Activated B cell treated with CpG ODN at 0.5 μM for 24 hours (primary cell): Measurements from ENCODE around the gene CFAP65. TPM values are rescaled to one million over a fixed set of nuclear protein-coding genes. Genes with fewer than 3 reads are reported as not detected.

Experiments used
- ATAC-seq: fragments of 200-7000 bp; cut with Tn5 transposase; one replicate; pipeline ENCODE4 v1.10.0; 2021; ENCODE audit warnings: low read depth, mild to moderate bottlenecking, moderate library complexity
- CTCF ChIA-PET: fragments of 350-600 bp; sonication (Branson Sonifier 250); formaldehyde crosslinking; loops from one replicate; lab custom pipeline; 2021; ENCODE audit warnings: antibody characterized with exemption; lab: Charles Lee
- POLR2A ChIA-PET: fragments of 350-600 bp; sonication (Branson Sonifier 250); formaldehyde crosslinking; loops from one replicate; lab custom pipeline; 2021; ENCODE audit warnings: antibody characterized with exemption; lab: Charles Lee
- DNase-seq: peaks from one replicate; pipeline ENCODE4 v3.0.0; 2022
- H3K27ac Mint-ChIP-seq: one replicate; pipeline ENCODE4 v1.8.0; 2020; ENCODE audit warnings: mixed read lengths
- H3K27me3 Mint-ChIP-seq: one replicate; pipeline ENCODE4 v1.8.0; 2021; ENCODE audit warnings: mixed read lengths
- H3K36me3 Mint-ChIP-seq: one replicate; pipeline ENCODE4 v1.8.0; 2021; ENCODE audit warnings: low read depth, mixed read lengths
- H3K4me1 Mint-ChIP-seq: one replicate; pipeline ENCODE4 v1.8.0; 2021; ENCODE audit warnings: mixed read lengths
- H3K4me3 Mint-ChIP-seq: one replicate; pipeline ENCODE4 v1.8.0; 2020; ENCODE audit warnings: mild to moderate bottlenecking, mixed read lengths
- H3K9me3 Mint-ChIP-seq: one replicate; pipeline ENCODE4 v1.8.0; 2020; ENCODE audit warnings: mixed read lengths
- CTCF ChIP-seq: fragments of 200-600 bp; IDR thresholded peaks from one replicate; pipeline ENCODE4 v1.8.0; 2022; ENCODE audit warnings: antibody characterized with exemption, mild to moderate bottlenecking
- intact Hi-C: fragments of 100-400 bp; cut with micrococcal nuclease; formaldehyde crosslinking; loops from one replicate; pipeline ENCODE4 v1.15.1; 2024
- total RNA-seq: library from RNA; stranded (reverse); gene quantifications from 2 replicates; pipeline ENCODE4 v1.2.3, GENCODE V29; 2022

The CFAP65 gene
- total RNA-seq, 1 donor from 2014 or later: not detected

- TF ChIP-seq CTCF: no peak
- ATAC-seq: no peak
Observed at GRCh38 chr2:218984239-218985020, 56.9 kb downstream of the CFAP65 start.

DNA sequence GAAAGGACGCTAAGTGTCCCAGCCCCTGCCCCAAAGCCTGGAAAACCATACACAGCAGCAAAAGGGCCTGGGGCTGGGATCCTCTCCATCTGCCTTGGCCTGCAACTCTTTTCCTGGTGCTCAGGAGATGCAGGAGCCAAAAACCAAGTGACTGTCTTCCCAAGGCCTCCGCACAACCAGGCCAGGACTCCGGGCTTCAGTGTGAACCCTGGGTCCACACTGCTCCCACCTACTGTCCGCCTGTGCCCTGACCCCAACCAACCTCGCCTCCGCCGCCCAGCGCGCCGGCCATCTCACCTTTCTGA lies 57.4 kb downstream of the CFAP65 start:
- intact Hi-C loops: loop anchor here (5.0 kb wide), 2 partner anchors 73 to 133 kb away; no protein-coding TSS in a partner anchor
- H3K27me3 Mint-ChIP-seq: peaks cover 61% of the 10 kb centered on the region
- no peak overlapping the region for H3K27ac Mint-ChIP-seq
- DNase-seq (no peak), ATAC-seq (no peak)
- H3K4me3 Mint-ChIP-seq: no peak overlapping the region
- no peaks in the 10 kb centered on the region for H3K36me3 Mint-ChIP-seq
- peaks cover 34% of the 10 kb centered on the region for H3K4me1 Mint-ChIP-seq
- ChIA-PET CTCF (interaction anchor here (5.1 kb wide), 1 partner anchor 12 kb away, joined by 25 read pairs; no protein-coding TSS in a partner anchor), POLR2A (no interaction called here)
- no peaks in the 10 kb centered on the region for H3K9me3 Mint-ChIP-seq
- TF ChIP-seq CTCF: no peak

More at GRCh38 chr2:218984239-218985020, 56.9 kb downstream of the CFAP65 start:
- peaks cover 34% of the 10 kb centered on the region for H3K4me1 Mint-ChIP-seq
- no peak overlapping the region for H3K27ac Mint-ChIP-seq
- ChIA-PET POLR2A (no interaction called here), CTCF (interaction anchor here (5.1 kb wide), 1 partner anchor 12 kb away, joined by 25 read pairs; no protein-coding TSS in a partner anchor)
- no peaks in the 10 kb centered on the region for H3K9me3 Mint-ChIP-seq
- intact Hi-C loops: loop anchor here (5.0 kb wide), 2 partner anchors 73 to 133 kb away; no protein-coding TSS in a partner anchor
- H3K36me3 Mint-ChIP-seq: no peaks in the 10 kb centered on the region
- no peak overlapping the region for H3K4me3 Mint-ChIP-seq
- DNase-seq: no peak
- H3K27me3 Mint-ChIP-seq: peaks cover 66% of the 10 kb centered on the region

GRCh38 chr2:218983263-218983933 lies 57.9 kb downstream of the CFAP65 start:
- Mint-ChIP-seq H3K4me1 (peaks cover 34% of the 10 kb centered on the region), H3K27me3 (peaks cover 60% of the 10 kb centered on the region), H3K36me3 (no peaks in the 10 kb centered on the region), H3K27ac (no peak overlapping the region), H3K9me3 (no peaks in the 10 kb centered on the region), H3K4me3 (no peak overlapping the region)
- intact Hi-C loops: loop anchor here (5.0 kb wide), 2 partner anchors 74 to 134 kb away; no protein-coding TSS in a partner anchor
- TF ChIP-seq CTCF: no peak
- DNase-seq (no peak), ATAC-seq (no peak)
- ChIA-PET CTCF (interaction anchor here (1.7 to 5.1 kb wide), 2 partner anchors 13 to 107 kb away, joined by 10 to 25 read pairs; no protein-coding TSS in a partner anchor), POLR2A (no interaction called here)

GRCh38 chr2:218982586-218983262 lies 58.6 kb downstream of the CFAP65 start:
- ChIA-PET POLR2A (interaction anchor here (0.6 kb wide), 1 partner anchor 132 kb away, joined by 8 read pairs; no protein-coding TSS in a partner anchor), CTCF (interaction anchor here (1.2 to 5.1 kb wide), 5 partner anchors 13 to 173 kb away, joined by 3 to 25 read pairs (median 5); no protein-coding TSS in a partner anchor)
- Mint-ChIP-seq H3K4me3 (peak overlapping the region; percentile 59), H3K4me1 (peaks cover 34% of the 10 kb centered on the region), H3K9me3 (no peaks in the 10 kb centered on the region), H3K36me3 (no peaks in the 10 kb centered on the region), H3K27me3 (peaks cover 56% of the 10 kb centered on the region), H3K27ac (no peak overlapping the region)
- DNase-seq: no peak
- TF ChIP-seq CTCF: no peak
- ATAC-seq: no peak
- intact Hi-C loops: loop anchor here (5.0 kb wide), 2 partner anchors 75 to 135 kb away; no protein-coding TSS in a partner anchor
